ENCODE data around the gene TINAG. TPM values are rescaled to one million over a fixed set of nuclear protein-coding genes. Genes with fewer than 3 reads are reported as not detected.

TINAG gene
- total and polyA plus RNA-seq, 7 donors, result 0.03 to 0.27 (median 0.04) TPM; not detected in 2

DNA sequence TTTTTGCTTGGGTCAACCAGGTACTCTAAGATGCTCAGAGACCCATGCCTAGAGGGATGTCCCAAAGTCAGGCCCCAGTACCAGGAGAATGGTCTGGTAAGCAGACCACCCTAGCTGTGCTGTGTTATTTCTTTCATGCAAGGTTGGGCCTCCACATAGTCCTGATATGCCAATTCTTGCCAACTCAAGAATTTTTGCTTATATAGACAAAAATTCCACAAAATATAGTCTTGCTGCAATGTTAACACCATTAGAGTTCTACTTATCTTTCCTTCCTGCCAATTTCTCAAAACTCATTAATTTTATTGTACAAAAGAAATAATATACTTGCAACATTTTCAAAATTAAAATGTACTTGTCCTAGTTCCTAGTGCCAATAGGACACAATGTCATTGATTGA, 33.9 kb upstream of the TINAG start:
- DNase-seq (no peak), ATAC-seq (peak in 2 of 4 donors; percentile 9 to 35)
- H3K9me3 ChIP-seq, result no peaks in the 10 kb centered on the region
- H3K4me1 ChIP-seq, result no peaks in the 10 kb centered on the region
- H3K36me3 ChIP-seq (ENCODE audit: insufficient read depth in 1 of 2, low read depth in 1 of 2), result no peaks in the 10 kb centered on the region
- H3K27ac ChIP-seq, result no peak overlapping the region
- H3K4me3 ChIP-seq, result no peak overlapping the region
- intact Hi-C loops (cut with DNase I), result no loop called here
- TF ChIP-seq, protein P1, sequence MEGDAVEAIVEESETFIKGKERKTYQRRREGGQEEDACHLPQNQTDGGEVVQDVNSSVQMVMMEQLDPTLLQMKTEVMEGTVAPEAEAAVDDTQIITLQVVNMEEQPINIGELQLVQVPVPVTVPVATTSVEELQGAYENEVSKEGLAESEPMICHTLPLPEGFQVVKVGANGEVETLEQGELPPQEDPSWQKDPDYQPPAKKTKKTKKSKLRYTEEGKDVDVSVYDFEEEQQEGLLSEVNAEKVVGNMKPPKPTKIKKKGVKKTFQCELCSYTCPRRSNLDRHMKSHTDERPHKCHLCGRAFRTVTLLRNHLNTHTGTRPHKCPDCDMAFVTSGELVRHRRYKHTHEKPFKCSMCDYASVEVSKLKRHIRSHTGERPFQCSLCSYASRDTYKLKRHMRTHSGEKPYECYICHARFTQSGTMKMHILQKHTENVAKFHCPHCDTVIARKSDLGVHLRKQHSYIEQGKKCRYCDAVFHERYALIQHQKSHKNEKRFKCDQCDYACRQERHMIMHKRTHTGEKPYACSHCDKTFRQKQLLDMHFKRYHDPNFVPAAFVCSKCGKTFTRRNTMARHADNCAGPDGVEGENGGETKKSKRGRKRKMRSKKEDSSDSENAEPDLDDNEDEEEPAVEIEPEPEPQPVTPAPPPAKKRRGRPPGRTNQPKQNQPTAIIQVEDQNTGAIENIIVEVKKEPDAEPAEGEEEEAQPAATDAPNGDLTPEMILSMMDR (IDR thresholded peaks at IDR 0.05), result no peak
- no peaks in the 10 kb centered on the region for H3K27me3 ChIP-seq (ENCODE audit: insufficient read depth in 3 of 3, low read length in 2 of 3)

DNA sequence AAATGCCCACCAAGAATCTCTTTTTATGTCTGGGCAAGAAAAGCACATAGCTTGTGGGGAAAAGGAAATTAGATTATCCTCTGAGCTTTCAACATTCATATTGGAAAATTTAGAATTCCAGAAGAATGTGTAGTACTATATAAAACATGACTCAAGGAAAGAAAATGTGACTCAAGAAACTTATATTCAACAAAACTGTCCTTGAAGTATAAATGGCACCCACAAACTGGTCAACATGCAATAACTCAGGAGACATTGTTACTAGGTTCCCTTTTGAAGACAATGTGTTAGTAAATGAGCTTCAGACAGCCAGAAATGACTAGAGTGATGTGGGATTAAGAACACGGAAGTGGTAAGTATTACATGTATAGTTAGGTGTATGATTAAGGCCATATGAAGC, 26.1 kb upstream of the TINAG start:
- no peaks in the 10 kb centered on the region for H3K4me1 ChIP-seq
- TF ChIP-seq, protein P1 (IDR thresholded peaks at IDR 0.05), result no peak
- no peaks in the 10 kb centered on the region for H3K27me3 ChIP-seq (ENCODE audit: insufficient read depth in 3 of 3, low read length in 2 of 3)
- ATAC-seq (no peak), DNase-seq (no peak)
- H3K4me3 ChIP-seq, result no peak overlapping the region
- no peak overlapping the region for H3K27ac ChIP-seq
- no peaks in the 10 kb centered on the region for H3K9me3 ChIP-seq
- intact Hi-C loops (cut with DNase I), result no loop called here
- no peaks in the 10 kb centered on the region for H3K36me3 ChIP-seq (ENCODE audit: insufficient read depth in 1 of 2, low read depth in 1 of 2)
- 75 to 86% (median 79%) methylated on average over 1 of the region's 1 CpG for WGBS, 3 donors

DNA sequence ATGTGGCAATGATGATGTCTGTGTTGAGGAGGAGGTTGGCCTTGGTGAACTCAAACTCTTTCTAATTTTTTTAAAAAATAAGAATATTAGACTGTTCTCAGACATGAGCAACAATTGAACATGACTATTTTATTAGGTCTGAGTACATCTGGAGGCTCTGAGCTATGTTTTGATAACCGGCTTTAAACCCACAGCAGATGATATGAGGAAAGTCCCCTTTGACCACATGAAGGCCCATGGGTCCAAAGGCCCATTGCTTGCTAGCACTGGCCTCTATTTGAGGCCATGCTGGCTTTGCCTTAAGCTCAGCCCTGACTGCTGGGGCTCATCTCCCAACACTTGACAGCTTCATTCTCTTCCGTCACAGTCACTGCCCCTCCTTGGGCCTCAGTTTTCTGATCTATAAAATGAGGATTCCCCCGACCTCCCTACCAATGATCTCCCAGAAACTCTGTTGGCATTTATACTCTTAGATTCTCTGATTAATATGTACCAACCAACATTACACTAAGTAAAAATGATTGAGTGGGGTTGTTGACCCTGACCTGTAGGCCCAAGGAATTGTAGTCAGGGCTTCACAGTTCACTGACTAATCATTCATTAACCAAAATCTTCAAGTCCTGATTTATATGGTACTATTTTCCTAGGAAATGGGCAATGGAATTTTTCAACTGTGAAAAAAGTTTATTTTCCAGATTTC, 23.9 kb upstream of the TINAG start:
- intact Hi-C loops (cut with DNase I), result no loop called here
- H3K27me3 ChIP-seq (ENCODE audit: insufficient read depth in 3 of 3, low read length in 2 of 3), result no peaks in the 10 kb centered on the region
- ATAC-seq, result no peak
- no peak overlapping the region for H3K4me3 ChIP-seq
- WGBS, 3 donors, result 76 to 87% (median 87%) methylated on average over 3 of the region's 3 CpGs
- no peaks in the 10 kb centered on the region for H3K9me3 ChIP-seq
- H3K27ac ChIP-seq, result no peak overlapping the region
- TF ChIP-seq, protein P1 (IDR thresholded peaks at IDR 0.05), result no peak
- no peak for DNase-seq
- no peaks in the 10 kb centered on the region for H3K4me1 ChIP-seq
- H3K36me3 ChIP-seq (ENCODE audit: insufficient read depth in 1 of 2, low read depth in 1 of 2), result no peaks in the 10 kb centered on the region

DNA sequence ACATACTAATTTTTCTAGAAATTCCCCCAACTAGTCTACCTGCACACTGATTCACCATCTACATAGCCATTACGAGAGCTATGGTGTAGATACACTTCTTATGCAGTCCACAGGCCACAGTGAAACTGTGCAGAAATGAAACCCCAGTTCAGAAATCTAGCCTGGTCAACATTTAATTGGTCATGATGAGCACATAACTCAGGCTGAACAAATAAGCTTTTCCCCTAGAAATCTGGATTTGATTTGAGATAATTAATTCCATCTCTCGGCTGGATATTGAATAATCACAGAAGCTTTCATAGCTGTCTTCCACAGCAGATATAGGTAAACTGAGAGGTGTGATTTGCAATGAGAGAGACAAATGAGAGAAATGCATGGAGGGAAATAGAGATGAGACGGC, 22.6 kb upstream of the TINAG start:
- no peaks in the 10 kb centered on the region for H3K9me3 ChIP-seq
- no peaks in the 10 kb centered on the region for H3K4me1 ChIP-seq
- H3K27me3 ChIP-seq (ENCODE audit: insufficient read depth in 3 of 3, low read length in 2 of 3), result no peaks in the 10 kb centered on the region
- no peak overlapping the region for H3K27ac ChIP-seq
- no peak overlapping the region for H3K4me3 ChIP-seq
- intact Hi-C loops (cut with DNase I), result no loop called here
- TF ChIP-seq, protein P1 (IDR thresholded peaks at IDR 0.05), result no peak
- ATAC-seq (no peak), DNase-seq (no peak)
- WGBS, 3 donors, result 79 to 82% (median 80%) methylated on average over 3 of the region's 3 CpGs
- H3K36me3 ChIP-seq (ENCODE audit: insufficient read depth in 1 of 2, low read depth in 1 of 2), result no peaks in the 10 kb centered on the region

DNA sequence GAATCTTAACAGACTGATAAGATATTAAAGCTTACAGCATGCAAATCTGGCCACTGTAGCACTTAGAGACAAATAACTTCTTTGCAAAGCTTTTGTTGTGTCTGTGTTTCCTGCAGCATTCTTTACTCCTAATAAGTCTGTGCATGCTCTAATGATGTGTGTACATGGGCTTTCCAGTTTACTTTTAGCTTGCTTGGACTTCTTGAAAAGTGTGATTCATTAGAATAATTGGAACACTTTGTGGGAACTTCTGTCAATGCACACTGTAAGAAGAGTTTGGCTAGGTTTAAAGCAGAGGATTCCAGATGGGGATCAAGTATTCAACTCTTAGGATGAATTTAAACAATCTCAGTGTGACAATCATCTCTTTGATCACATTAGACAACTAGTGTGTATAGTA, 22.1 kb upstream of the TINAG start:
- TF ChIP-seq, protein P1 (IDR thresholded peaks at IDR 0.05), result no peak
- no peak for ATAC-seq
- intact Hi-C loops (cut with DNase I), result no loop called here

More for the DNA sequence above, 22.1 kb upstream of the TINAG start:
- H3K27ac ChIP-seq, result no peak overlapping the region
- no peaks in the 10 kb centered on the region for H3K4me1 ChIP-seq
- H3K9me3 ChIP-seq, result no peaks in the 10 kb centered on the region
- no peak for DNase-seq
- H3K4me3 ChIP-seq, result no peak overlapping the region
- H3K27me3 ChIP-seq (ENCODE audit: insufficient read depth in 3 of 3, low read length in 2 of 3), result no peaks in the 10 kb centered on the region
- no peaks in the 10 kb centered on the region for H3K36me3 ChIP-seq (ENCODE audit: insufficient read depth in 1 of 2, low read depth in 1 of 2)
